ENCODE results near the gene NCBP3.
A peak's percentile ranks its signal among the peaks of the same experiment; 100 is the strongest.

NCBP3 gene

DNA sequence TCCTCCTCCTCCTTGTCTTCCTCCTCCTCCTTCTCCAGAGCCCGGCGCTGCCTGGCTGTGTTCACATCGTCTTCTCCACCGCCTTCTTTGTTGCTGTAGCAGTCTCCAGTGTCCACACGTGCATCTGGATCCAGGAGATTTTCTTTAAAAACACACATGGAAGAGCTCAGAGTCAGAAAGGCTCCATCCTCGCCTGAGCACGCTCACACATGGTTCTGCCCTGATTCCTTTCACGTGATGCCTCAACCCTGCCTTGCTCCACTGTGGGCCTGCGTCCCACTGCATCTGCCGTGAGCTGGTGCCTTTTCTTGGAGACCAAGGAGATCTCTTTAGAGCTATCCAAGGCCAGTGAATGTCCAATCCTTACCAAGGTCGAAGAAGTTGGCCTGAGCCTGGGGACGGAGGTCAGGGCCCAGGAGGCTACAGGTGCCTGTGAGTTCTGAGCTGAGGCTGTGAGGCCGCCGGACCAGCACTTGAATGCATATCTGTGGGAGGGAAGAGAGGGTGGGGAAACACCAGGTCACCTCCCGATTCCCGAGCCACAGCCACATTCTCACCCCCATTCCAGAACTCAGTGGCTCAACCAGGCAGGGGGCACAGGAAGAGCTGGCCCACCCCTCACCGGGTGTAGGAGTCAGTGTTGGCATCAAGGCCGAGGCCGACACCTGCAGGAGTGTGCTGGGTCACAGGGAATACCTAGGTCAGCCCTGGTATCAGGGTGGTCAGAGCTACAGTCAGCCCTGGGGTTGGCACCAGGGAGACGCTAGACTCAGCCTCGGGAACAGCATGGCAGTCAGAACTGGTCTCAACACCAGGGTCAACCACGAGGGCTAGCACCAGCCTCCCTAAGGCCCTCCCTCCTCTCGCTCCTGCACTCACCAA, 84.8 kb downstream of the NCBP3 start:
- DNase-seq (ENCODE audit: extremely low read depth in 1 of 2, low read depth in 1 of 2) = no peak

DNA sequence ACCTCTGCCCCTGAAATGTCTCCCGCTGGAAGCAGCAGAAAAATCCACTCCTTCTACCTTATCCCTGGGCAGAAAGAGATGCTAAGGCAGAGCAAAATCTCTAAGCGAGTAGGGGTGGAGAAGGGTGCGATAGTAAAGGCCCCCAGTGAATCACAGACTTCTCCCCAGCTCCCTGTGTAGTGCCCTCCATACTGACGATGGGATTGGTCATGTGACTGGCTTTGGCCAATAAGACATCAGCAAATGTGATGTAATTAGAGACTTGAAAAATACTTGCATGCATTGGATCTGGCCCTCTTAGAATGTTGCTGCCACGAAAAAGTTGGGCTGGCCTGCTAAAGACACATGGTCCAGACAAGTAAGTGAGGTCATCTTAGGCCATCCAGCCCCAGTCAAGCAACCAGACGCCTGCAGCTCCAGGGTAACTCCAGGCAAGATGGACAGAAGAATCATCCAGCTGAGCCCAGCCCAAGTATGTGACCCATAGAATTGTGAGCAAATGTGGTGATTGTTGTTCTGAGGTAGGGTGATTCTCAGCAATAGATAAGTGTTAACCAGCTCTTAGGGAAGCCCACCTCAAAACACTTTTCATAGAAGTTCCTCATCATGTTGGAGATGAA, 86.3 kb downstream of the NCBP3 start:
- no peak for DNase-seq (ENCODE audit: extremely low read depth in 1 of 2, low read depth in 1 of 2)

DNA sequence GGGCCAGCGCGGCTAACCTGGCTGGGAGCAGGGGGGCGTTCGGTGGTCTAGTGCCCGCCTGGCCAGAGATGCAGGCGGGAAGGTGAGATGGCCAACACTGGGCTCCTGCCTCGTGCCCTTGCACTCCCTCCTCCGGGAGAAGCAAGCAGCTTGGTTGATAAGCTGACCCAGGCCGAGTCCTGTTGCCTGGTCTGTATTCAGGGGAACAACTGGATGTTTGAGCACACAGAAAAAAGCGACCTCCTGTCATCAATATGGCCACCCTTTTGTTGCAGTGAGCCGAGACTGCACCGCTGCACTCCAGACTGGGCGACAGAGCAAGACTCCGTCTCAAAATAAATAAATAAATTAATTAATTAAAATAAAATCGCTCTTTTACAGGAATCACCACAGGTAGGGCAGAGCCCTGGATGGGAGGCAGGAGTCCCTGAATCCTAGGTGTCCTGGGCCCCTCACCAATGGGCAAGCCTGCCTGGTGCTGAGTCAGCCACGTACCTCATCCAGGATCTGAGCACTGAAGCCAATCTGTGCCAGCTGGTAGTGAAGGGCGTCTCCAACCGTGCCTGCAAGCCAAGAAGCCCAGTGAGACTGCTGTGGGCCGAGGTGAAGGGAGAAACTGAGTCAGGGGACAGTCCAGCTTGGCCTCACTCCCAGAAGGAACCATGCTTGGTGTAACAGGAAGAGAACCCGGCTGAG, 90.6 kb downstream of the NCBP3 start:
- no peak for DNase-seq (ENCODE audit: extremely low read depth in 1 of 2, low read depth in 1 of 2)

DNA sequence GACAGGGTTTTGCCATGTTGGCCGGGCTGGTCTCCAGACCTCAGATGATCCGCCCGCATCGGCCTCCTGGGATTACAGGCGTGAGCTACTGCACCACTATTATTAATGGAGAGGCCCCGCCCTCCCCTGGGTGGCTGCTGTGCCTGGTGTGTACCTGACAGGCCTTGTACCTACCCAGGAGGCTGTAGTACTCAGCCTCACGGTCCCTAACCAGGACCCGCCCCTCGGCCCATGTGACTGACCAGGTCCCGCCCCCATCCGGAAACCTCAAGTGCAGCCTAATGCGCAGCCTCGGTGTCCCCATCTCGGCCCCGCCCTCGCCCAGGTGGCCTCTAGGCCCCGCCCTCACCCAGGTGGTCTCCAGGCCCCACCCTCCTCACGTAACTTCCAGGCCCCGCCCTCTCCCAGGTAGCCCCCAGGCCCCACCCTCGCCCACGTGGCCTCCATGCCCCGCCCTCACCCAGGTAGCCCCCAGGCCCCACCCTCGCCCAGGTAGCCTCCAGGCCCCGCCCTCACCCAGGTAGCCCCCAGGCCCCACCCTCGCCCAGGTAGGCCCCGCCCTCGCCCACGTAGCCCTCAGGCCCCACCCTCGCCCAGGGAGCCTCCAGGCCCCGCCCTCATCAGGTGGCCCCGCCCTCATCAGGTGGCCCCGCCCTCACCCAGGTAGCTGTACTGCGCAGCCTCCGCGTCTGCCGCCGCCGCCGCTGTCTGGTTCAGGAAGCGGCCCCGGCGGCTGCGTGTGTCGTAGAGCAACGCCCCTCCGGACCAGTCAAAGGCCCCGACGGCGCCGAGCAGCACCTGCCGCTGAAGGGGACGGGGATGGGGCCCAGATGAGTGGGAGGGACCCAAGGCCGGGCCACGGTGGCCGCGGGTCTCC, 91.3 kb downstream of the NCBP3 start:
- DNase-seq (ENCODE audit: extremely low read depth in 1 of 2, low read depth in 1 of 2) = peak in 1 of 2 donors; percentile 40

DNA sequence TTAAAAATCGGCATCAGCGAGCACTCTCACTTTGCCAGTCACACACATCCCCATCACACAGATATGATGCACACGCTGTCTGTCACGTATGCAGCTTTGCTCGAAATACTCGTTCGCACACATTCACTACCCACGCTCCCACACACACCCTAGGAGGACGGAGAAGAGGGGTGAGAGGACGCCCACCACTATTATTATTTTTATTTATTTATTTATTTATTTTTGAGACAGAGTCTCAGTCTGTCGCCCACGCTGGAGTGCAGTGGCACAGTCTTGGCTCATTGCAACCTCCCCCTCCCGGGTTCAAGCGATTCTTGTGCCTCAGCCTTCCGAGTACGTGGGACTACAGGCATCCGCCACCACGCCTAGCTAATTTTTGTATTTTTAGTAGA, 92.0 kb downstream of the NCBP3 start:
- DNase-seq (ENCODE audit: extremely low read depth in 1 of 2, low read depth in 1 of 2) = no peak

DNA sequence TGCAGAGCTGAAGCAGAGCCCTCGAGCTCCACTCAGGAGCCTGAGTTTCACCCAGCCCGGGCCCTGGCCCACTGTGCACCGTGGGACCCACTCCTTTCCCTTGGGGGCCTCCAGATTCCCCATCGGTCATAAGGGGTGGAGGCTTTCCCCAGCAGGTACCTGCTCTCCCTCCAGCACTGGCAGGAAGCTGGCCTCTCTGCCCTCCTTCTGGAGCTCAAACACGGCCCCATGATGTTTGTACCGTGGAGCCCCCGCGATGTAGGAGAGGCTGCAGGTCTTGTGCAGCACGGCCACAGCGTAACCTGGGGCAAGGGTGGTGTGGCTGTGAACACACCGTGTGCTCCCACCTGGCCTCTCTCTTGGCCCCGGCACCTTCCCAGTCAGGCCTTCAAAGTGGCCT, 92.4 kb downstream of the NCBP3 start:
- no peak for DNase-seq (ENCODE audit: extremely low read depth in 1 of 2, low read depth in 1 of 2)

Data from stimulated activated CD8-positive, alpha-beta memory T cell treated with anti-CD3 and anti-CD28 coated beads, Interleukin-7, amount 100 ng/mL, for 48 hours (primary cell).